ENCODE results near the gene TRANK1. TPM values are rescaled to one million over a fixed set of nuclear protein-coding genes. Genes with fewer than 3 reads are reported as not detected.

TRANK1 gene
- total RNA-seq, 1 experiment from 2014 or later: 1.1 TPM

- CTCF ChIA-PET: no interaction called here
Measured at GRCh38 chr3:36852071-36852470, 92.8 kb downstream of the TRANK1 start.

More at GRCh38 chr3:36852071-36852470, 92.8 kb downstream of the TRANK1 start:
- Histone ChIP-seq H3K36me3 (ENCODE audit: control insufficient read depth in 1 of 2, insufficient read depth in 2 of 2, low read length in 2 of 2) (no peaks in the 10 kb centered on the region), H4K20me1 (ENCODE audit: insufficient read depth) (no peaks in the 10 kb centered on the region), H2AFZ (ENCODE audit: low read depth, low read length, poor library complexity, severe bottlenecking) (no peak overlapping the region), H3K9me3 (ENCODE audit: control insufficient read depth in 1 of 2, insufficient read depth in 1 of 2, low read depth in 1 of 2, low read length in 2 of 2) (no peaks in the 10 kb centered on the region), H3K27me3 (ENCODE audit: insufficient read depth, low read length) (no peaks in the 10 kb centered on the region; the same call in 1 of the 2 replicates), H3K4me1 (ENCODE audit: control insufficient read depth in 1 of 2, insufficient read depth in 2 of 2, low read length in 2 of 2) (no peaks in the 10 kb centered on the region), H3K9ac (ENCODE audit: low read length) (no peak overlapping the region), H3K79me2 (ENCODE audit: insufficient read depth, low read length) (no peaks in the 10 kb centered on the region), H3K9me2 (ENCODE audit: insufficient read depth) (no peaks in the 10 kb centered on the region), H3K27ac (ENCODE audit: low read depth, low read length) (no peak overlapping the region), H3K4me3 (replicated peaks in 1 of 2; ENCODE audit: low read depth in 1 of 2, low read length in 2 of 2) (no peak overlapping the region), H3K4me2 (ENCODE audit: low read length) (no peak overlapping the region)
- DNase-seq (ENCODE audit: low read depth, low spot score) (no peak), ATAC-seq (no peak)
- ChIA-PET POLR2A (no interaction called here), RAD21 (ENCODE audit: low non-redundant PET in 1 of 2, low total read pairs in 2 of 2, uncharacterized antibody in 2 of 2, unreplicated experiment in 2 of 2) (no interaction called here)
- no peak for TF ChIP-seq TCF7L2 (IDR thresholded peaks at IDR 0.05; ENCODE audit: borderline replicate concordance, extremely low read depth, insufficient read depth, insufficient read length)
- TF ChIP-seq EZH2phosphoT487 (IDR thresholded peaks at IDR 0.05; ENCODE audit: borderline replicate concordance): no peak
- no peak for TF ChIP-seq ZNF274 (IDR thresholded peaks at IDR 0.05; ENCODE audit: low read depth, low read length)
- no peak for TF ChIP-seq YY1 (IDR thresholded peaks at IDR 0.05; ENCODE audit: extremely low read depth, insufficient replicate concordance, low read depth, low read length)
- TF ChIP-seq CTCF (IDR thresholded peaks at IDR 0.05 in 2 of 3, conservative IDR thresholded peaks at IDR 0.05 in 1 of 3; ENCODE audit: borderline replicate concordance in 1 of 3, insufficient read depth in 1 of 3, low read depth in 2 of 3, low read length in 2 of 3): no peak
- TF ChIP-seq RAD21 (IDR thresholded peaks at IDR 0.05; ENCODE audit: low read depth): no peak
- TF ChIP-seq CBX3 (IDR thresholded peaks at IDR 0.05; ENCODE audit: low read depth): no peak
- no peak for TF ChIP-seq EZH2 (IDR thresholded peaks at IDR 0.05)
- TF ChIP-seq CEBPB (IDR thresholded peaks at IDR 0.05; ENCODE audit: low read depth): no peak
- no peak for TF ChIP-seq MAX (IDR thresholded peaks at IDR 0.05)
- TF ChIP-seq ATF3 (IDR thresholded peaks at IDR 0.05): no peak
- TF ChIP-seq ELF1 (IDR thresholded peaks at IDR 0.05; ENCODE audit: borderline replicate concordance, low read depth): no peak
- TF ChIP-seq FOSL1 (IDR thresholded peaks at IDR 0.05; ENCODE audit: low read depth): no peak
- TF ChIP-seq SIN3A (IDR thresholded peaks at IDR 0.05; ENCODE audit: low read depth): no peak
- no TSS peak for BruUV-seq (replicated peaks)
- intact Hi-C loops (cut with micrococcal nuclease): no loop called here
